H1 (cell line): ENCODE measurements around the gene ZPBP. TPM values are rescaled to one million over a fixed set of nuclear protein-coding genes. Genes with fewer than 3 reads are reported as not detected.

Experiments
- POU5F1 ChIP-seq: IDR thresholded peaks from 2 replicates; pipeline ENCODE4 v1.6.1; 2011; ENCODE audit warnings: low read depth, mild to moderate bottlenecking, low read length, moderate library complexity
- RNF2 ChIP-seq: fragments of 200-900, 300-1000 bp; sonication (generic); IDR thresholded peaks from 2 replicates; pipeline ENCODE4 v1.7.1; 2016; ENCODE audit warnings: borderline replicate concordance, low read depth, mild to moderate bottlenecking, antibody characterized with exemption, low read length; ENCODE audit not compliant: poor library complexity, severe bottlenecking; ENCODE audit errors: missing control alignments
- SAP30 ChIP-seq: fragments of 300-600 bp; sonication (generic); IDR thresholded peaks from 2 replicates; pipeline ENCODE4 v1.7.1; 2012; ENCODE audit warnings: low read length, moderate library complexity, mild to moderate bottlenecking, inconsistent platforms; ENCODE audit not compliant: insufficient read depth, insufficient replicate concordance
- polyA plus RNA-seq, 7 experiments: library from polyadenylated mRNA; depleted of rRNA in 3 of 7; stranded (reverse) in 5 of 7; unstranded in 2 of 7; fragments of >200 nt in 5 of 7; fragments of 200-250 nt in 2 of 7; gene quantifications; 1 replicate in 5 of 7; 2 replicates in 1 of 7; 4 replicates in 1 of 7; pipeline versions ENCODE4 v1.2.1 to v1.2.3, GENCODE V29; 2011 to 2013; ENCODE audit warnings: missing spikeins in 2 of 7, mixed read lengths in 2 of 7
- total RNA-seq: library from RNA; stranded (reverse); fragmentation: NEBNext Ultra II Directional; extraction: Animal tissue kit (Norgen Biotek cat#: 25700); gene quantifications from 2 replicates; pipeline ENCODE4 v1.2.1, GENCODE V29; 2021

Gene ZPBP
- total and polyA plus RNA-seq, 2 of the 8 experiments (the other 6 are each of a cell fraction or from before 2014, with no cell fraction given) = not detected

DNA sequence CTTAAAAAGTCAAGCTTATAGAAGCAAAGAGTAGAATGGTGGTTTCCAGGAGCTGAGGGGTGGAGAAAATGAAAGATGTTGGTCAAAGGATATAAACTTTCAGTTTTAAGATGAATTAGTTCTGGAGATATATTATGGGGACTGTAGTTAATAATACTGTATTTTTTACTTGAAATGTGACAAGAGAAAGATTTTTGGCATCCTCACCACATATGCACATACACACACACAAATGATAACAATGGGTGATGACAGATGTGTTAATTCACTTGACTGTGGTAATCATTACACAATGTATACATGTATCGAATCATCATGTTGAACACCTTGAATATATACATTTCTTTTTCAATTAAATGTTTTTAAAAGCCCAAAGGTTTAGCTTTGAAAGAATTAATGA, 32.7 kb upstream of the ZPBP start (continued):
- TF ChIP-seq SAP30 (no peak), POU5F1 (no peak), RNF2 (no peak)
- TF ChIP-seq, all 59 proteins: peak for 0
